ENCODE results near the gene INO80.

The INO80 gene

DNA sequence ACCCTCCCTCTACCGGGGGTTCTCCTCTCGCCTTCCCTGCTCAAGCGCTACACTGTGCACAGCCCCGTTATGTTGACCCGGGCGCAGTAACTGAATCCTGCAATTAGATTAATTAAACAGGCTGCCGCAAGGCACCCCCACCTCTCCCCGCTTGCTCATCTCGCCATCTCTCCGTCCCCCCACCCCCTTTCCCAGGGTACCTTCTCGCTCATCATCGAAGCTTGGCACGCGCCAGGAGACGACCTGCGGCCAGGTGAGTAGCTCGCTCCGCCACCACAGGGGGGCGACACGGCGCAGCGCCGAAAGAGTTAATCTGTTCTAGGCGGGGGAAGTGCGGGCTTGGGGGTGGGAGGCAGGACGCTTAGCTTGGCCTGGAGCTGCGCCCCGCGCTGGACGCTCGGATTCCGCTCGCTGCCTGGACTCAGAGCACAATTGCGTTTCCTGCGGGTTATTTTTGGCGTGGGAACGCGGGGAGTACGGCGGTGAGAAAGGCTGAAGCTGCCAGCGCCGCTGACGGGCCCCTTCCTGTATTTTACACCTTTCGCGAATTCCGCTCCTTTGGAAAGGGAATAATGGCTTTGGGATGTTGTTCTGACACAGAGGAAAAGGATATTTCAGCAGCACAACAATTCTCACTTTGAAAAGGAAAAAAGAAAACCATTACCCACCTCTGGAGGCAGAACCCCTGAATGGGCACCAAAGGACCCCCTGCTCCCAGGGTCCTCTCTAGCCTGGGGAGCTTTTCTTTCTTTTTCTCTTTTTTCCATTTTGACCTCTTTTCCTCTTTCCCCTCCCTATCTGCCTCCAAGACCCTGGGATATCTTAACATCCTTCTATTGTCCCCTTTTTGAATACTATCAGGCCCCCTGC, 185.4 kb downstream of the INO80 start:
- peak; percentile 77 for DNase-seq (ENCODE audit: low spot score)

DNA sequence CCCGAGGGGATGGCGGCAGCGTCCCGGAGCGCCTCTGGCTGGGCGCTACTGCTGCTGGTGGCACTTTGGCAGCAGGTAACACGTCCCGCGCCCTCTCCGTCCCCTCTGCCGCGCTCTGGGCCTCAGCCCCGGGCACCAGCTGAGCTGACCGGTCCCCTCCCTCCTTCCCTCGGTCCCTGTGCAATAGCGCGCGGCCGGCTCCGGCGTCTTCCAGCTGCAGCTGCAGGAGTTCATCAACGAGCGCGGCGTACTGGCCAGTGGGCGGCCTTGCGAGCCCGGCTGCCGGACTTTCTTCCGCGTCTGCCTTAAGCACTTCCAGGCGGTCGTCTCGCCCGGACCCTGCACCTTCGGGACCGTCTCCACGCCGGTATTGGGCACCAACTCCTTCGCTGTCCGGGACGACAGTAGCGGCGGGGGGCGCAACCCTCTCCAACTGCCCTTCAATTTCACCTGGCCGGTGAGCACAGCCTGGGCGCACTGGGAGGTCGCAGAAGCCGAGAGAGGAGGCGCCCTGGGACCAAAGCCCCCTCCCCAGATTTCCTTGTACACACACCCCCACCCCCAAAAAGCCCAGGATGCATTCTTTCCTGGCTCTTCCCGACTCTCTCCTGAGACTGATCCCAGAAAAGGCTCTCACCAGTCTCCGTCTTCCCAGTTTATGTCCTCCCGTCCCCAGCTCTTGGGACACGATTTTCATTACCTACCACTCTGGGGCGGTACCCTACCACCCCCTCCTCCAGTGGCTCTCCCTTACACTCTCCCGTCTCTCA, 186.2 kb downstream of the INO80 start:
- no peak for DNase-seq (ENCODE audit: low spot score)
